ENCODE results near the gene PAM16. TPM values are rescaled to one million over a fixed set of nuclear protein-coding genes. Genes with fewer than 3 reads are reported as not detected.
A peak's percentile ranks its signal among the peaks of the same experiment; 100 is the strongest.
"Not testable (repeated sequence)": the region's sequence is repeated elsewhere in the genome, so short reads cannot be mapped to it uniquely, and the experiment has no call there.

The PAM16 gene
- total RNA-seq, 1 donor, result 17.4 TPM

- Histone ChIP-seq H3K36me3 (ENCODE audit: insufficient read depth, low read length) (peaks cover 7% of the 10 kb centered on the region), H3K9me3 (ENCODE audit: low read depth, low read length) (no peaks in the 10 kb centered on the region), H3K79me2 (ENCODE audit: insufficient read depth, low read length) (peaks cover 81% of the 10 kb centered on the region), H3K4me1 (ENCODE audit: insufficient read depth, low read length) (peaks cover 13% of the 10 kb centered on the region), H3K27ac (ENCODE audit: low read depth, low read length) (no peak overlapping the region), H3K4me2 (ENCODE audit: insufficient read depth, low read length) (no peak overlapping the region), H4K20me1 (ENCODE audit: insufficient read depth, low read length) (peaks cover 41% of the 10 kb centered on the region), H2AFZ (ENCODE audit: low read length) (no peak overlapping the region), H3K4me3 (ENCODE audit: insufficient read depth, low read length) (no peak overlapping the region), H3K27me3 (ENCODE audit: insufficient read depth, low read length) (no peaks in the 10 kb centered on the region)
- no peak for TF ChIP-seq CTCF (IDR thresholded peaks at IDR 0.05; ENCODE audit: extremely low read depth, low read depth, low read length)
- DNase-seq (ENCODE audit: insufficient read length, low spot score, missing footprints), result no peak
Measured at GRCh38 chr16:4344983-4345835, 5.9 kb downstream of the PAM16 start.

- not testable (repeated sequence) for H3K4me3 ChIP-seq (ENCODE audit: insufficient read depth, low read length); H2AFZ ChIP-seq (ENCODE audit: low read length); H3K4me2 ChIP-seq (ENCODE audit: insufficient read depth, low read length); H3K9me3 ChIP-seq (ENCODE audit: low read depth, low read length); H3K27me3 ChIP-seq (ENCODE audit: insufficient read depth, low read length); H3K27ac ChIP-seq (ENCODE audit: low read depth, low read length)
- DNase-seq (ENCODE audit: insufficient read length, low spot score, missing footprints), result peak; percentile 87
- Histone ChIP-seq H3K4me1 (ENCODE audit: insufficient read depth, low read length) (peaks cover 11% of the 10 kb centered on the region), H3K79me2 (ENCODE audit: insufficient read depth, low read length) (peaks cover 80% of the 10 kb centered on the region), H3K36me3 (ENCODE audit: insufficient read depth, low read length) (peaks cover 13% of the 10 kb centered on the region), H4K20me1 (ENCODE audit: insufficient read depth, low read length) (peaks cover 41% of the 10 kb centered on the region)
Measured at GRCh38 chr16:4344300-4344982, 6.7 kb downstream of the PAM16 start.

- Histone ChIP-seq H3K4me3 (ENCODE audit: insufficient read depth, low read length) (no peak overlapping the region), H3K79me2 (ENCODE audit: insufficient read depth, low read length) (peaks cover 73% of the 10 kb centered on the region), H2AFZ (ENCODE audit: low read length) (no peak overlapping the region), H3K27me3 (ENCODE audit: insufficient read depth, low read length) (no peaks in the 10 kb centered on the region), H3K4me1 (ENCODE audit: insufficient read depth, low read length) (peaks cover 11% of the 10 kb centered on the region), H4K20me1 (ENCODE audit: insufficient read depth, low read length) (peaks cover 38% of the 10 kb centered on the region), H3K36me3 (ENCODE audit: insufficient read depth, low read length) (peaks cover 20% of the 10 kb centered on the region), H3K9me3 (ENCODE audit: low read depth, low read length) (no peaks in the 10 kb centered on the region), H3K4me2 (ENCODE audit: insufficient read depth, low read length) (no peak overlapping the region), H3K27ac (ENCODE audit: low read depth, low read length) (no peak overlapping the region)
- no peak for DNase-seq (ENCODE audit: insufficient read length, low spot score, missing footprints)
- TF ChIP-seq CTCF (IDR thresholded peaks at IDR 0.05; ENCODE audit: extremely low read depth, low read depth, low read length), result no peak
Measured at GRCh38 chr16:4342866-4343744, 8.0 kb downstream of the PAM16 start.

- no peak overlapping the region for H2AFZ ChIP-seq (ENCODE audit: low read length)
- H3K79me2 ChIP-seq (ENCODE audit: insufficient read depth, low read length), result peaks cover 60% of the 10 kb centered on the region
- H3K4me1 ChIP-seq (ENCODE audit: insufficient read depth, low read length), result peaks cover 7% of the 10 kb centered on the region
- H3K27me3 ChIP-seq (ENCODE audit: insufficient read depth, low read length), result no peaks in the 10 kb centered on the region
- DNase-seq (ENCODE audit: insufficient read length, low spot score, missing footprints), result no peak
- H4K20me1 ChIP-seq (ENCODE audit: insufficient read depth, low read length), result peaks cover 28% of the 10 kb centered on the region
- H3K9me3 ChIP-seq (ENCODE audit: low read depth, low read length), result no peaks in the 10 kb centered on the region
- no peak overlapping the region for H3K4me3 ChIP-seq (ENCODE audit: insufficient read depth, low read length)
- TF ChIP-seq CTCF (IDR thresholded peaks at IDR 0.05; ENCODE audit: extremely low read depth, low read depth, low read length), result no peak
- H3K36me3 ChIP-seq (ENCODE audit: insufficient read depth, low read length), result peaks cover 26% of the 10 kb centered on the region
- no peak overlapping the region for H3K4me2 ChIP-seq (ENCODE audit: insufficient read depth, low read length)
- no peak overlapping the region for H3K27ac ChIP-seq (ENCODE audit: low read depth, low read length)
Measured at GRCh38 chr16:4341250-4341649, 9.9 kb downstream of the PAM16 start.

All from osteoblast (primary cell).